ENCODE results near the gene USB1. TPM values are rescaled to one million over a fixed set of nuclear protein-coding genes. Genes with fewer than 3 reads are reported as not detected.

USB1 gene
- total and polyA plus RNA-seq, 2 experiments from 2014 or later, result 79.6 to 118 TPM

GRCh38 chr16:58011652-58012051 lies 10.4 kb downstream of the USB1 start (continued):
- TF ChIP-seq REST (IDR thresholded peaks at IDR 0.05; ENCODE audit: unreplicated experiment), result no peak

- no peak overlapping the region for H3K4me3 ChIP-seq
- no peaks in the 10 kb centered on the region for H3F3A ChIP-seq (replicated peaks; ENCODE audit: low read depth)
- Mint-ChIP-seq H3K4me3 (no peak overlapping the region), H3K27me3 (ENCODE audit: insufficient read depth, low read depth, poor library complexity) (no peaks in the 10 kb centered on the region), H3K36me3 (ENCODE audit: low read depth) (peaks cover 22% of the 10 kb centered on the region), H3K27ac (no peak overlapping the region), H3K9me3 (no peaks in the 10 kb centered on the region), H3K4me1 (peaks cover 19% of the 10 kb centered on the region)
- DNase-seq (ENCODE audit: low spot score) (no peak), ATAC-seq (peak; percentile 40; the same call in 2 of the 3 replicates)
- no peak overlapping the region for H2AFZ ChIP-seq
- H3K4me1 ChIP-seq (ENCODE audit: insufficient read depth), result peaks cover 6% of the 10 kb centered on the region; the same call in 1 of the 2 replicates
- H3K27ac ChIP-seq (ENCODE audit: low read depth), result no peak overlapping the region
- no peaks in the 10 kb centered on the region for H3K9me2 ChIP-seq (ENCODE audit: insufficient read depth)
- H4K20me1 ChIP-seq (replicated peaks; ENCODE audit: insufficient read depth), result 0 out of 2 replicates have a peak, but pooled peaks cover 8% of the 10 kb centered on the region
- TF ChIP-seq NANOG (IDR thresholded peaks at IDR 0.05; ENCODE audit: borderline replicate concordance) (no peak), STAT1 (IDR thresholded peaks at IDR 0.05; ENCODE audit: unreplicated experiment) (no peak), ZNF331 (CRISPR knock-in tag; IDR thresholded peaks at IDR 0.05; ENCODE audit: low read depth) (no peak), REST (IDR thresholded peaks at IDR 0.05; ENCODE audit: unreplicated experiment) (no peak), ETS1 (IDR thresholded peaks at IDR 0.05) (no peak), POLR2AphosphoS5 (IDR thresholded peaks at IDR 0.05; ENCODE audit: low read depth) (no peak), ZNF114 (CRISPR knock-in tag; IDR thresholded peaks at IDR 0.05) (no peak), CREB1 (CRISPR knock-in tag; IDR thresholded peaks at IDR 0.05; ENCODE audit: low read depth) (no peak)
- peaks cover 7% of the 10 kb centered on the region; the same call in 1 of the 2 replicates for H3K79me2 ChIP-seq (replicated peaks; ENCODE audit: insufficient read depth)
- no peaks in the 10 kb centered on the region for H3K27me3 ChIP-seq (ENCODE audit: insufficient read depth)
- no peak overlapping the region for H3K4me2 ChIP-seq
- H3K36me3 ChIP-seq (ENCODE audit: insufficient read depth), result no peaks in the 10 kb centered on the region
Measured at GRCh38 chr16:58012481-58012880, 11.3 kb downstream of the USB1 start.

Data from GM23338 (cell line).